Right cardiac atrium (tissue), 5 donors: ENCODE measurements around the gene DNPEP. TPM values are rescaled to one million over a fixed set of nuclear protein-coding genes. Genes with fewer than 3 reads are reported as not detected.
"Not testable (repeated sequence)": the region's sequence is repeated elsewhere in the genome, so short reads cannot be mapped to it uniquely, and the experiment has no call there.

Experiments used
- ATAC-seq, 2 donors: fragments of 200-7000 bp; cut with Tn5 transposase; one replicate each; pipeline versions ENCODE4 v1.8.0 to v1.9.1; 2020; ENCODE audit warnings: moderate library complexity in 2 of 2, mild to moderate bottlenecking in 1 of 2
- DNase-seq, 3 donors: peaks; one replicate each; pipeline ENCODE4 v3.0.0-alpha.2; 2020
- H3K27ac ChIP-seq: one replicate; pipeline ENCODE4 v1.5.1; 2013; ENCODE audit warnings: mild to moderate bottlenecking, low read length, control low read depth, moderate library complexity
- H3K27me3 ChIP-seq: one replicate; pipeline ENCODE4 v1.6.1; 2013; ENCODE audit not compliant: control insufficient read depth, insufficient read depth
- H3K4me1 ChIP-seq: one replicate; pipeline ENCODE4 v1.6.1; 2013; ENCODE audit warnings: low read length; ENCODE audit not compliant: control insufficient read depth, insufficient read depth
- H3K4me3 ChIP-seq: one replicate; pipeline ENCODE4 v1.5.1; 2013; ENCODE audit warnings: low read length, control low read depth
- H3K9me3 ChIP-seq: one replicate; pipeline ENCODE4 v1.6.1; 2013; ENCODE audit warnings: low read length; ENCODE audit not compliant: control insufficient read depth
- WGBS: extraction: QIAGEN DNeasy Blood & Tissue Kit; methylation state at CpG from one replicate; pipeline ENCODE4 v1.1.7; 2013; 5-methylcytosine and 5-hydroxymethylcytosine counted together
- intact Hi-C, 4 donors: fragments of 100-400 bp; cut with DNase I; formaldehyde crosslinking; loops; one replicate each; pipeline versions ENCODE4 v1.11.0 to v1.14.0; 2022 to 2023
- polyA plus RNA-seq: library from polyadenylated mRNA; stranded (reverse); fragments of 200-250 nt; gene quantifications from one replicate; pipeline ENCODE4 v1.2.3, GENCODE V29; 2013
- total RNA-seq, 4 donors: library from RNA; stranded (reverse); fragmentation: NEBNext Ultra II Directional; extraction: Animal tissue kit (Norgen Biotek cat#: 25700); gene quantifications; one replicate each; pipeline ENCODE4 v1.2.1, GENCODE V29; 2021
- donor health status: healthy with polysubstance abuse.
- donor health status: DM: no; HTN: yes; CAD: no.
- donor health status: DM: no; HTN: no; CAD: no.
- donor health status: DM: no; HTN: yes; CAD: no; lungs with severe emphysema.
- donor health status: DM: yes; HTN: yes; CAD: no.

Gene DNPEP
- total and polyA plus RNA-seq, 5 donors = 42.2 to 58.8 (median 55.0) TPM

DNA sequence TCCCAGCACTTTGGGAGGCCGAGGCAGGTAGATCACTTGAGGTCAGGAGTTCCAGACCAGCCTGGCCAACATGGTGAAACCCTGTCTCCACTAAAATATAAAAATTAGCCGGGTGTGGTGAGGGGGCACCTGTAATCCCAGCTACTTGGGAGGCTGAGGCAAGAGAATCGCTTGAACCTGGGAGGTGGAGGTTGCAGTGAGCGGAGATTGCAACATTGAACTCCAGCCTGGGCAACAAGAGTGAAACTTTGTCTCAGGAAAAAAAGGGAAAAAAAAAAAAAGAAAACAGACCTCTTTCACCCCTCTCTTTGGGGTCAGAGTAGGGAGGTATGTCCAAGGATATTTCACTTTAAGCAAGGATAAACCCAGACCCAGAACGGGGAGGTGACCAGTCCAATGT is 19.6 kb upstream of the DNPEP start:
- WGBS = 68% methylated on average over 5 of the region's 5 CpGs
- not testable (repeated sequence) for ATAC-seq, DNase-seq, H3K27me3 ChIP-seq, H3K4me3 ChIP-seq, H3K4me1 ChIP-seq, H3K9me3 ChIP-seq
- intact Hi-C loops = loop anchor here in 1 of 4 donors (10.0 kb wide), 1 partner anchor 47 kb away; no protein-coding TSS in a partner anchor
- H3K27ac ChIP-seq = peak overlapping the region; percentile 78

DNA sequence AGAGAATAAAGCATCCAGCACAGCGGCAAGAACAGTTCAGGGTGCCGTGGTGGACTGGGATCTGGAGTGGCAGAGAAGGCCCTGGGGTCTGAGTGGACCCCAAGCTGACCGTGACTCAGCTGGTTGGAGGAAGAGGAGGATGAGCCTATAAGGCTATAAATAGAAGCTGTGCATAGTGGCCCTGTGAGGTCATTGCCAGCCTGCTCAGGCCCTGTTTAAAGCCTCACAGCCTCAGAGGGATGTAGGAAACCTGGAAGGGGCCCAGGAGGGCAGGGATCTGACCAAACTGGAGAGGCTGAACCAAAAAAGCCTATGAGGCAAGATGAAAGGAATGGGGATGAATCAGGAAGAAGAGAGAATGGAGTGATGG is 19.1 kb upstream of the DNPEP start:
- intact Hi-C loops = loop anchor here in 1 of 4 donors (10.0 kb wide), 1 partner anchor 48 kb away; no protein-coding TSS in a partner anchor
- Histone ChIP-seq H3K4me1 (peaks cover 4% of the 10 kb centered on the region), H3K9me3 (no peaks in the 10 kb centered on the region), H3K27me3 (no peaks in the 10 kb centered on the region), H3K27ac (peak overlapping the region; percentile 78), H3K4me3 (no peak overlapping the region)
- WGBS = 62% methylated on average over 3 of the region's 3 CpGs
- ATAC-seq (peak; percentile 45 to 55), DNase-seq (peak; percentile 64 to 79 (median 76))

- no peak for ATAC-seq
- peak overlapping the region; percentile 78 for H3K27ac ChIP-seq
- no peak overlapping the region for H3K4me3 ChIP-seq
- H3K4me1 ChIP-seq = peaks cover 4% of the 10 kb centered on the region
- no peaks in the 10 kb centered on the region for H3K9me3 ChIP-seq
- DNase-seq = peak in 1 of 3 donors; percentile 11
- H3K27me3 ChIP-seq = no peaks in the 10 kb centered on the region
- WGBS = 81% methylated on average over 7 of the region's 7 CpGs
- intact Hi-C loops = loop anchor here in 1 of 4 donors (10.0 kb wide), 1 partner anchor 49 kb away; no protein-coding TSS in a partner anchor
These were observed 18.5 kb upstream of the DNPEP start for GRCh38 chr2:219405958-219406860.

DNA sequence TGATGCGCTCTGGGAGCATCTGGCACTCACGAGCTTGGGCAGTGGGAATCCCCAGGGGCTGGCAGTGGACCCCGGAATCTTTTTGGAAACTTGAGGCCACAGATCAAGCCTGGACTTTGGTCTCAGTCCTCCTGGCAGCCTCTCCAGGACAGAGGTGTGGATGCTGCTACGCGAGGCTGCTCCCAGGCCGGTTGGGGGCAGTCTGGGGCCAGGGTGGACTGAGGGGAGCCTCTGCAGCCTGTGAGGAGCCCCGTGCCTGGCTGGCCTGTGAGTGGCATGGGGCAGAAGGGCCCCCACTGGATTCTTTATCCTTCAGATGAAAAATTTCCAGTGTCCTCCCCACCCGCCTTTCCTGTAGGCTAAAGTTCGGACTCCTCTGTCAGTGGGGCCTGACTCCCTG is 17.7 kb upstream of the DNPEP start:
- H3K27me3 ChIP-seq = no peaks in the 10 kb centered on the region
- H3K9me3 ChIP-seq = no peaks in the 10 kb centered on the region
- intact Hi-C loops = loop anchor here in 1 of 4 donors (10.0 kb wide), 1 partner anchor 49 kb away; no protein-coding TSS in a partner anchor
- peak overlapping the region; percentile 78 for H3K27ac ChIP-seq
- no peak overlapping the region for H3K4me3 ChIP-seq
- DNase-seq (peak in 2 of 3 donors; percentile 73 to 85), ATAC-seq (peak; percentile 53 to 68)
- WGBS = 68% methylated on average over 9 of the region's 9 CpGs
- peaks cover 4% of the 10 kb centered on the region for H3K4me1 ChIP-seq

GRCh38 chr2:219404954-219405353 is 17.2 kb upstream of the DNPEP start:
- Histone ChIP-seq H3K27me3 (no peaks in the 10 kb centered on the region), H3K9me3 (no peaks in the 10 kb centered on the region), H3K27ac (peak overlapping the region; percentile 78), H3K4me3 (no peak overlapping the region), H3K4me1 (peaks cover 4% of the 10 kb centered on the region)
- peak; percentile 50 to 70 for ATAC-seq
- peak in 2 of 3 donors; percentile 79 to 81 for DNase-seq
- 72% methylated on average over 7 of the region's 7 CpGs for WGBS
- intact Hi-C loops = loop anchor here in 3 of 4 donors (5.0 to 10.0 kb wide), 4 partner anchors 50 to 287 kb away; no protein-coding TSS in a partner anchor

GRCh38 chr2:219404291-219404910 is 16.7 kb upstream of the DNPEP start:
- ATAC-seq = peak; percentile 56 to 66
- DNase-seq = peak in 2 of 3 donors; percentile 70
- no peaks in the 10 kb centered on the region for H3K27me3 ChIP-seq
- intact Hi-C loops = loop anchor here in 3 of 4 donors (5.0 to 10.0 kb wide), 4 partner anchors 50 to 288 kb away; no protein-coding TSS in a partner anchor
- peak overlapping the region; percentile 78 for H3K27ac ChIP-seq
- H3K4me3 ChIP-seq = no peak overlapping the region
- WGBS = 51% methylated on average over 10 of the region's 10 CpGs
- H3K4me1 ChIP-seq = peaks cover 4% of the 10 kb centered on the region
- H3K9me3 ChIP-seq = no peaks in the 10 kb centered on the region

DNA sequence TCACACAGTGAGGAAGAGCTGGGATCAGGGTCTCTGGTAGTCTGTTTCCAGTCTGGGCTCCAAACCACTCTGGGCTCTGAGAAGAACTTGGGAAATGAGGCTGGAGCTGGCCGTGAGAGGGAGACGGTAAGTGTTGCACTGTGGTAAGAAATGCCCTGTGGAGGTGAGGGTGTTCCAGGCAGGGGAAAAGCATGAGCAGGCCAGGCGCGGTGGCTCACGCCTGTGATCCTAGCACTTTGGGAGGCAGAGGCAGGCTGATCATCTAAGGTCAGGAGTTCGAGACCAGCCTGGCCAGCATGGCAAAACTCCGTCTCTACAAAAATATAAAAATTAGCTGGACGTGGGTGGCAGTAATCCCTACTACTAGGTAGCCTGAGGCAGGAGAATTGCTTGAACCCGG is 16.1 kb upstream of the DNPEP start:
- intact Hi-C loops = loop anchor here (2.0 to 10.0 kb wide), 6 partner anchors 51 to 288 kb away; no protein-coding TSS in a partner anchor
- WGBS = 88% methylated on average over 9 of the region's 9 CpGs
- DNase-seq (peak in 1 of 3 donors; percentile 20), ATAC-seq (no peak)
- Histone ChIP-seq H3K27me3 (no peaks in the 10 kb centered on the region), H3K4me3 (no peak overlapping the region), H3K9me3 (no peaks in the 10 kb centered on the region), H3K4me1 (peaks cover 4% of the 10 kb centered on the region), H3K27ac (peak overlapping the region; percentile 78)

DNA sequence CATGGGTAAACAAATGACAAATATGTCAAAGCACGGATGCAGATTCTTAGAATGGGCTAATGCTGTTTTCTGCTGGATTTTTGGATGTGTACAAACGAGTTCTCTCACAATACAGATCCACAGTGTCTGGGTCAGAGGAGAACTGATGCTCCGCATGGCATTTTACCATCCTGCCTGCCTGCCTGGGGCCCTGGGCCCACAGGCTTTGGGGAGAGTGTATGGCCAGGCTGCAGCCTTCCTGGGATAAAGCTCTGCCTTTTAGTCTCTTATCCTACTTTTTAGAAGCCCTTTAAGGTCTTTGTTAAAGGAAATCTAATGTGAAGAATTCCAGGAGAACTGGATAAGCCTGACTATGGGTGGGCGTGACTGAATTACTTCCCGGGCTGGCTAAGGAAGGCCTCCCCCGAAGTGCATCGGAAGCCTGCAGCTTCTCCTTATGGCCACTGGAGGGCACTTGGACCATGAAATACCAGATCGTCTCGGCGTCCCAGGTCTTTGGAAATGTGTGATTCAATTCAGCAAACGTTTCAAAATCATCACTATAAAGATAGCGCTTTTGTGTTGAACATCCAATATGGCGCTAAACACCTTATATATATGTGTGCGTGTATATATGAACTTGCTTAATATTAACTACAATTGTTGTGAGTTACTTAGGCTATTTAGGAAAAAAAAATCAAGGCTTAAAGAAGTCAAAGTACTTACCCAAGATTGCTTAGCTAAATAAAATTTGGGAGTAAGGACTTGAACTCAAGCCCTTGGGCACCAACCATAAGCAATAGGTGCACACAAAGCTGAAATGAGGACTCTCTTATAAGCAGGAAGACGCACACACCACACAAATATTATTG is 15.2 kb upstream of the DNPEP start:
- Histone ChIP-seq H3K27ac (no peak overlapping the region), H3K27me3 (no peaks in the 10 kb centered on the region), H3K4me1 (peaks cover 3% of the 10 kb centered on the region), H3K9me3 (no peaks in the 10 kb centered on the region), H3K4me3 (no peak overlapping the region)
- peak; percentile 36 to 58 for ATAC-seq
- peak; percentile 69 to 80 (median 70) for DNase-seq
- intact Hi-C loops = loop anchor here (2.0 to 10.0 kb wide), 6 partner anchors 52 to 289 kb away; no protein-coding TSS in a partner anchor
- 20% methylated on average over 15 of the region's 15 CpGs for whole genome bisulfite sequencing

GRCh38 chr2:219401606-219402005 is 13.9 kb upstream of the DNPEP start:
- H3K27ac ChIP-seq = no peak overlapping the region
- H3K27me3 ChIP-seq = no peaks in the 10 kb centered on the region
- intact Hi-C loops = loop anchor here (2.0 to 10.0 kb wide), 6 partner anchors 53 to 291 kb away; no protein-coding TSS in a partner anchor
- H3K9me3 ChIP-seq = no peaks in the 10 kb centered on the region
- ATAC-seq (no peak), DNase-seq (peak in 1 of 3 donors; percentile 40)
- WGBS = 89% methylated on average over 8 of the region's 8 CpGs
- no peak overlapping the region for H3K4me3 ChIP-seq
- no peaks in the 10 kb centered on the region for H3K4me1 ChIP-seq

GRCh38 chr2:219400562-219400961 is 12.8 kb upstream of the DNPEP start:
- no peak overlapping the region for H3K4me3 ChIP-seq
- no peaks in the 10 kb centered on the region for H3K9me3 ChIP-seq
- intact Hi-C loops = loop anchor here in 3 of 4 donors (5.0 to 10.0 kb wide), 4 partner anchors 54 to 292 kb away; no protein-coding TSS in a partner anchor
- H3K27ac ChIP-seq = no peak overlapping the region
- 54% methylated on average over 6 of the region's 6 CpGs for WGBS
- no peaks in the 10 kb centered on the region for H3K27me3 ChIP-seq
- DNase-seq (no peak), ATAC-seq (no peak)
- no peaks in the 10 kb centered on the region for H3K4me1 ChIP-seq
